AG04449 (cell line): ENCODE data around the gene SNX30.

Experiments
- CTCF ChIA-PET: fragments of 350-600 bp; formaldehyde crosslinking; extraction: SDS; loops from one replicate; lab custom pipeline; 2021; ENCODE audit warnings: antibody characterized with exemption; lab: Yijun Ruan, JAX
- POLR2A ChIA-PET: fragments of 400-600, 350-600 bp; formaldehyde crosslinking; extraction: SDS; loops from one replicate; lab custom pipeline; 2020; ENCODE audit warnings: antibody characterized with exemption, inconsistent platforms; lab: Yijun Ruan, JAX
- DNase-seq: peaks from one replicate; pipeline ENCODE4 v3.0.0-alpha.2; 2010; ENCODE audit warnings: low read depth, low spot score
- H3K4me3 ChIP-seq: 2 replicates; pipeline ENCODE4 v1.5.1; 2011; ENCODE audit warnings: low read depth, mild to moderate bottlenecking, control low read depth, low read length
- CTCF ChIP-seq: IDR thresholded peaks from one replicate; pipeline ENCODE4 v1.5.1; 2011; ENCODE audit warnings: mild to moderate bottlenecking, moderate library complexity, low read length, control low read depth, inconsistent platforms; ENCODE audit not compliant: insufficient read depth; ENCODE audit errors: missing control alignments

Gene SNX30

DNA sequence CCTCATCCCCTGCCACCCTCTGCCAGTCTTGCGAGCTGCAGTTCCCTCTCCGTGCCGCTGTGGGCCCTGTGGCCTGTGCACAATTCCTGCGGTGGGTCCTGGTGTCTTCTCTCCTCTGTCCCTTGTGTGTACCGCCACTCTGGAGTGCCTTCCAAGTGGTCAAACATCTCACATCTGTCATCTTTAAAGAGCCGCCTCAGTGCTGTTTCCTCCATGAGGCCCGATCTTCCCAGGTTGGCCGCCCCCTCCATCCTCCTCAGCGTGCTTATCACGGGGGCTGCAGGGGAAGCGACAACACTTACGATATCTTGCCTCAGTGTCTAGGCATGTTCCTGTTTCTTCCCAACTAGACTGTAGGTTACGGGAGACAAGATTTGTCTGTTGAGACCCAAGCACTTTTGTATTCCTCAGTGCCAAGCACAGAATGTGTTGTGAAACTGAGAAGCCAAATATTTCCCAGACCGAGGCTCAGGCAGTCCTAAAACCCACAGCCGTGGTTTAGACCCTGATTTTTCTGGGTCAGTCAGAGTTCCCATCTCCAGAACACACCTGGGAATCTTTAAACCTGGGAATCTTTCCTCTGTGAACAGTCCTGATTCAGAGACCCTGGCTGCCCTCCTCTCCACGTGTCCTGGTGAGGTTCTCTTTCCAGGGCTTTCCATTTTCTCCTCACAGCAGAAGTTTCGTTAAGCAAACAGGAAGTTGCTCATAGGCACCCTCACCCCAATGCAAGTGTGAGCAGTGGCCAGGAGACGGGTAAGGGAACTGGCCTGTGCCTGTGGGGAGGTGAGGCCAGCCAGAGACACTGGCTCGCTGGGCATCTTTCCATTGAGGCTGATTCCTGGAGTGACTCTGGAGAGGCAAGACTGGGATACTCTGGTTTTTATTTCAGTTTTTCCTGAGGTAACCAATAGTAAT lies 111.3 kb downstream of the SNX30 start:
- POLR2A ChIA-PET = no interaction called here
- no peak for TF ChIP-seq CTCF
- H3K4me3 ChIP-seq = no peak overlapping the region

GRCh38 chr9:112863214-112863613 lies 112.7 kb downstream of the SNX30 start:
- POLR2A ChIA-PET = no interaction called here
- no peak for TF ChIP-seq CTCF
- CTCF ChIA-PET = interaction anchor here (0.8 to 1.3 kb wide), 4 partner anchors 12 to 40 kb away, joined by 4 to 7 read pairs (median 4); no protein-coding TSS in a partner anchor
- H3K4me3 ChIP-seq = no peak overlapping the region
- DNase-seq = no peak

More for the DNA sequence above, 111.3 kb downstream of the SNX30 start:
- DNase-seq = no peak
- CTCF ChIA-PET = interaction anchor here (0.8 to 4.8 kb wide), 5 partner anchors 17 to 43 kb away, joined by 3 to 19 read pairs (median 7); no protein-coding TSS in a partner anchor

GRCh38 chr9:112863746-112864145 lies 113.2 kb downstream of the SNX30 start:
- H3K4me3 ChIP-seq = no peak overlapping the region
- ChIA-PET CTCF (interaction anchor here (0.8 to 1.3 kb wide), 4 partner anchors 12 to 39 kb away, joined by 3 to 4 read pairs (median 4); no protein-coding TSS in a partner anchor), POLR2A (no interaction called here)
- DNase-seq = no peak
- no peak for TF ChIP-seq CTCF

DNA sequence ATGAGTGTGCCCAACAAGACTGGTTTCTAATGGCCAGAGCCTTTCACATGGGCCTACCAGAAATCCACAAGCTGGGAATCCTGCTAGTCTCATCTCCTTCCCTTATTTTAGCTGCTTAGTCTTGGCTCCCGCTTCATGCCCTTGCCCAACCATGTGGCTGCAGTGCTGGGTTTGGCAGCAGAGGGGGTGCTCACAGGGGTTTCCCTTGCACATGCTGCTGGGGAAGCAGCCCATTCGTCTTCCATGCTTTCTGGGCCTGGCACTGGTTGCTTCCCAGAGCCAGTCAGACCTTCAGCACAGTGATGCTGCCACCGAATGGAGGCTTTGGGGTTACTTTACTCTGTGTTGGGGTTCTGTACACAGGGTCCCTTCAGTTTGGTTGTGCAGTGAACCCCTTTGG lies 113.8 kb downstream of the SNX30 start:
- DNase-seq = no peak
- POLR2A ChIA-PET = no interaction called here
- no peak for TF ChIP-seq CTCF
- CTCF ChIA-PET = interaction anchor here (0.8 to 1.3 kb wide), 3 partner anchors 18 to 38 kb away, joined by 3 to 4 read pairs (median 3); no protein-coding TSS in a partner anchor
- no peak overlapping the region for H3K4me3 ChIP-seq

DNA sequence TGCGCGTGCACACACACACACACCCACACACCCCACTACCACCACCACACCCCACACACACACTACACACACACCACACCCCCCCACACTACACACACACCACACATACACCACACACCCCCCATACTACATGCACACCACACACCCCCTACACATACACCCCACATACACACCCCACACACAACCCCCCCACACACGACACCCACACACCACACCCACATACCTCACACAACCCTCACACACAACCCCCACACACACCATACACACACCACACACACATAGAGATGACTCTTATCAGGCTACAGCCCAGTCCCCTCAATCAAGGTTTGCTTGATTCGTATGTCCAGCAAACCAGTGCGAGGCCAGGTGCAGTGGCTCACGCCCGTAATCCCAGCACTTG lies 114.4 kb downstream of the SNX30 start:
- DNase-seq = no peak
- CTCF ChIA-PET = interaction anchor here (0.9 kb wide), 1 partner anchor 38 kb away, joined by 5 read pairs; no protein-coding TSS in a partner anchor
- POLR2A ChIA-PET = no interaction called here
- no peak for TF ChIP-seq CTCF
- no peak overlapping the region for H3K4me3 ChIP-seq

DNA sequence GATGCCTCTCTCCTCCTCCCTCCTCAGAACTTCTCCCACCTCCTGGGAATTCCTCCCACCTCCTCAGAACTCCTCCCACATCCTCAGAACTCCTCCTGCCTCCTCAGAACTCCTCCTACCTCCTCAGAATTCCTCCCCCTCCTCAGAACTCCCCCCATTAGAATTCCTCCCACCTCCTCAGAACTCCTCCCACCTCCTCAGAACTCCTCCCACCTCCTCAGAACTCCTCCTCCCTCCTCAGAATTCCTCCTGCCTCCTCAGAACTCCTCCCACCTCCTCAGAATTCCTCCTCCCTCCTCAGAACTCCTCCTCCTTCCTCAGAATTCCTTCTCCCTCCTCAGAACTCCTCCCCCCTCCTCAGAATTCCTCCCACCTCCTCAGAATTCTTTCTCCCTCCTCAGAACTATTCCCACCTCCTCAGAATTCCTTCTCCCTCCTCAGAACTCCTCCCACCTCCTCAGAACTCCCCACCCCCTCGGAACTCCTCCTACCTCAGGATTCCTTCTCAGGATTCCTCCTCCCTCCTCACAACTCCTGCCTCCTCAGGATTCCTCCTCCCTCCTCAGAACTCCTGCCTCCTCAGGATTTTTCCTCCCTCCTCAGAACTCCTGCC lies 116.2 kb downstream of the SNX30 start:
- no peak overlapping the region for H3K4me3 ChIP-seq
- POLR2A ChIA-PET = no interaction called here
- DNase-seq = no peak
- TF ChIP-seq CTCF = no peak
- CTCF ChIA-PET = no interaction called here
